K562 (cell line): Measurements from ENCODE around the gene PLCG2. TPM values are rescaled to one million over a fixed set of nuclear protein-coding genes. Genes with fewer than 3 reads are reported as not detected.
A peak's percentile ranks its signal among the peaks of the same experiment; 100 is the strongest.

Source experiments
- ATAC-seq: fragments of 200-7000 bp; cut with Tn5 transposase; 3 replicates; pipeline ENCODE4 v1.9.1; 2020; ENCODE audit warnings: moderate library complexity
- BruUV-seq: library from RNA; stranded (reverse); fragments of 400-500 nt; replicated peaks from 2 replicates; lab custom pipeline; 2021; lab: Mats Ljungman, UMichigan
- CTCF ChIA-PET: fragments of 300-600 bp; formaldehyde crosslinking; extraction: SDS; loops from one replicate; lab custom pipeline; 2021; ENCODE audit warnings: low intra/inter-chr PET ratio; lab: Yijun Ruan, JAX
- POLR2A ChIA-PET: fragments of 300-600, 350-650 bp; sonication (Branson Sonifier 250); formaldehyde crosslinking; extraction: SDS; loops from one replicate; lab custom pipeline; 2021; ENCODE audit warnings: antibody characterized with exemption, inconsistent platforms; lab: Yijun Ruan, JAX
- DNase-seq, 4 experiments: peaks; one replicate each; pipeline versions ENCODE4 v3.0.0 to v3.0.0-alpha.2; 2011 to 2018; ENCODE audit warnings: low spot score in 3 of 4, mixed read lengths in 3 of 4; ENCODE audit errors: extremely low read depth in 1 of 4
- FAIRE-seq: peaks from 2 replicates; lab custom pipeline; 2011; peaks lifted over from hg19 to GRCh38; lab: Jason Lieb, UNC
- H2AFZ ChIP-seq: 2 replicates; pipeline ENCODE4 v1.6.0; 2011; ENCODE audit warnings: low read depth, low read length, control low read depth, inconsistent platforms
- H3K27ac ChIP-seq: fragments of 200-600 bp; 3 replicates; pipeline ENCODE4 v1.8.0; 2011; ENCODE audit warnings: low read depth, mild to moderate bottlenecking, control low read depth, inconsistent platforms, low read length, moderate library complexity, mixed read lengths; ENCODE audit errors: extremely low read depth
- H3K27me3 ChIP-seq, 2 experiments: fragments of 300-600 bp in 1 of 2; 2 replicates in 1 of 2; 3 replicates in 1 of 2; pipeline versions ENCODE4 v1.6.0 to v1.8.0; 2011; ENCODE audit warnings: inconsistent platforms in 2 of 2, low read length in 2 of 2, mild to moderate bottlenecking in 1 of 2, mixed read lengths in 1 of 2, moderate library complexity in 1 of 2; ENCODE audit not compliant: control insufficient read depth in 2 of 2, insufficient read depth in 2 of 2
- H3K36me3 ChIP-seq: fragments of 300-600 bp; 3 replicates; pipeline ENCODE4 v1.8.0; 2011; ENCODE audit warnings: mild to moderate bottlenecking, low read length, inconsistent platforms; ENCODE audit not compliant: control insufficient read depth, insufficient read depth
- H3K4me1 ChIP-seq, 2 experiments: fragments of 200-600 bp in 1 of 2; replicated peaks in 1 of 2; 2 replicates in 1 of 2; 3 replicates in 1 of 2; pipeline versions ENCODE4 v1.5.1 to v1.8.0; 2011; ENCODE audit warnings: inconsistent platforms in 2 of 2, low read length in 2 of 2, mild to moderate bottlenecking in 1 of 2, mixed read lengths in 1 of 2, moderate library complexity in 1 of 2; ENCODE audit not compliant: control insufficient read depth in 2 of 2, insufficient read depth in 2 of 2
- H3K4me2 ChIP-seq: 2 replicates; pipeline ENCODE4 v1.6.1; 2011; ENCODE audit warnings: low read length, control low read depth, inconsistent platforms, mixed read lengths; ENCODE audit not compliant: insufficient read depth
- H3K4me3 ChIP-seq: fragments of 200-600 bp; sonication (generic), shearing (Covaris generic); 2 replicates; pipeline ENCODE4 v1.5.1; 2016; ENCODE audit warnings: control low read depth, inconsistent platforms
- H3K79me2 ChIP-seq: fragments of 200-600 bp; 3 replicates; pipeline ENCODE4 v1.8.0; 2011; ENCODE audit warnings: low read length, inconsistent platforms; ENCODE audit not compliant: control insufficient read depth, insufficient read depth
- H3K9ac ChIP-seq, 2 experiments: 2 replicates each; pipeline versions ENCODE4 v1.6.0 to v1.6.1; 2011; ENCODE audit warnings: low read depth in 2 of 2, low read length in 2 of 2, control low read depth in 1 of 2, inconsistent platforms in 1 of 2, mild to moderate bottlenecking in 1 of 2, mixed read lengths in 1 of 2; ENCODE audit not compliant: insufficient read depth in 1 of 2
- H3K9me1 ChIP-seq: one replicate; pipeline ENCODE4 v1.6.0; 2011; ENCODE audit warnings: inconsistent platforms, mild to moderate bottlenecking, low read length, moderate library complexity; ENCODE audit not compliant: control insufficient read depth, insufficient read depth
- H3K9me3 ChIP-seq: replicated peaks from 2 replicates; pipeline ENCODE4 v1.5.1; 2011; ENCODE audit warnings: low read depth, low read length, inconsistent platforms; ENCODE audit not compliant: control insufficient read depth, insufficient read depth
- H4K20me1 ChIP-seq: replicated peaks from 2 replicates; pipeline ENCODE4 v1.6.1; 2011; ENCODE audit warnings: low read length, inconsistent platforms, mixed read lengths; ENCODE audit not compliant: control insufficient read depth, insufficient read depth
- ADNP ChIP-seq: fragments of 200-800 bp; sonication (Bioruptor generic); IDR thresholded peaks from 2 replicates; pipeline ENCODE4 v1.6.1; 2016; ENCODE audit warnings: missing genetic modification characterization, missing compliant biosample characterization
- ATF3 ChIP-seq, 2 experiments: fragments of 450-650 bp in 1 of 2; sonication (generic) in 1 of 2; formaldehyde crosslinking in 1 of 2; IDR thresholded peaks in 1 of 2; conservative IDR thresholded peaks in 1 of 2; 2 replicates each; pipeline versions ENCODE4 v1.6.1 to v1.8.1; 2016 to 2023; ENCODE audit warnings: mild to moderate bottlenecking in 2 of 2, moderate library complexity in 2 of 2, inconsistent platforms in 1 of 2, missing genetic modification reagents in 1 of 2
- BCOR ChIP-seq: fragments of 450-650 bp; IDR thresholded peaks from 2 replicates; pipeline ENCODE4 v1.6.1; 2016
- BRD4 ChIP-seq: fragments of 200-600 bp; sonication (generic); IDR thresholded peaks from 2 replicates; pipeline ENCODE4 v1.6.1; 2017; ENCODE audit warnings: inconsistent platforms
- BRD9 ChIP-seq: fragments of 450-650 bp; IDR thresholded peaks from 2 replicates; pipeline ENCODE4 v1.6.1; 2018; ENCODE audit warnings: low read depth; ENCODE audit not compliant: partially characterized antibody
- CBX1 ChIP-seq: sonication (generic); IDR thresholded peaks from 2 replicates; pipeline ENCODE4 v1.6.1; 2016; ENCODE audit warnings: antibody characterized with exemption, low read depth, mild to moderate bottlenecking
- EHMT2 ChIP-seq: fragments of 450-650 bp; IDR thresholded peaks from 2 replicates; pipeline ENCODE4 v1.6.1; 2018; ENCODE audit warnings: antibody characterized with exemption
- ELF2 ChIP-seq: fragments of 250-450 bp; sonication (Bioruptor Pico); IDR thresholded peaks from 2 replicates; pipeline ENCODE4 v1.5.0; 2021; ENCODE audit warnings: mild to moderate bottlenecking
- ESRRB ChIP-seq: fragments of 250-450 bp; sonication (Bioruptor Pico); IDR thresholded peaks from 2 replicates; pipeline ENCODE4 v1.5.0; 2020; ENCODE audit warnings: mild to moderate bottlenecking, moderate library complexity, borderline replicate concordance
- HMGXB4 ChIP-seq: sonication (generic); formaldehyde crosslinking; IDR thresholded peaks from 2 replicates; pipeline ENCODE4 v1.8.1; 2023; ENCODE audit warnings: mild to moderate bottlenecking, missing genetic modification reagents
- IFI16 ChIP-seq: fragments of 250-450 bp; sonication (Bioruptor Pico); IDR thresholded peaks from 2 replicates; pipeline ENCODE4 v2.1.2; 2022; ENCODE audit warnings: mild to moderate bottlenecking, inconsistent platforms
- KDM1A ChIP-seq, 2 experiments: fragments of 450-650 bp; IDR thresholded peaks; 2 replicates each; pipeline ENCODE4 v1.6.1; 2016; ENCODE audit warnings: mild to moderate bottlenecking in 2 of 2
- MTA1 ChIP-seq: fragments of 450-650 bp; IDR thresholded peaks from 2 replicates; pipeline ENCODE4 v1.6.1; 2017; ENCODE audit warnings: borderline replicate concordance
- NFIX ChIP-seq: fragments of 250-450 bp; sonication (Bioruptor Pico); IDR thresholded peaks from 2 replicates; pipeline ENCODE4 v1.4.0; 2020; ENCODE audit warnings: low read depth, mild to moderate bottlenecking, moderate library complexity
- PHF20 ChIP-seq: fragments of 450-650 bp; IDR thresholded peaks from 2 replicates; pipeline ENCODE4 v1.6.1; 2018; ENCODE audit not compliant: partially characterized antibody
- PTBP1 ChIP-seq: fragments of 200-400 bp; formaldehyde crosslinking; IDR thresholded peaks from 2 replicates; pipeline ENCODE4 v1.6.1; 2017; ENCODE audit warnings: low read depth, low read length
- RBM25 ChIP-seq: fragments of 200-400 bp; formaldehyde crosslinking; IDR thresholded peaks from 2 replicates; pipeline ENCODE4 v1.6.1; 2018; ENCODE audit warnings: low read length, low read depth, moderate library complexity; ENCODE audit not compliant: severe bottlenecking
- SMARCA5 ChIP-seq: fragments of 450-650 bp; IDR thresholded peaks from 2 replicates; pipeline ENCODE4 v1.6.1; 2016
- ZC3H4 ChIP-seq: sonication (generic); formaldehyde crosslinking; IDR thresholded peaks from 2 replicates; pipeline ENCODE4 v1.9.0; 2021; ENCODE audit warnings: missing genetic modification reagents, borderline replicate concordance
- ZFP36 ChIP-seq: fragments of 150-350 bp; IDR thresholded peaks from 2 replicates; pipeline ENCODE4 v1.6.1; 2018; ENCODE audit warnings: low read length, low read depth; ENCODE audit not compliant: partially characterized antibody
- WGBS: fragments of 100-300 bp; shearing (Covaris generic); methylation state at CpG from one replicate; pipeline ENCODE4 v1.1.6; 2016; ENCODE audit warnings: low coverage, mixed read lengths; ENCODE audit not compliant: insufficient coverage; ENCODE audit errors: missing lambda C conversion rate; 5-methylcytosine and 5-hydroxymethylcytosine counted together
- in situ Hi-C: fragments of 300-500 bp; cut with MboI; formaldehyde crosslinking; loops from 4 replicates; pipeline ENCODE4 v1.15.0; 2018; ENCODE audit warnings: inconsistent platforms, mixed read lengths
- intact Hi-C: fragments of 100-400 bp; cut with micrococcal nuclease; formaldehyde crosslinking; loops from 2 replicates; pipeline ENCODE4 v1.14.2; 2022
- polyA plus RNA-seq, 8 experiments: library from polyadenylated mRNA; depleted of rRNA in 4 of 8; stranded (reverse) in 5 of 8; unstranded in 3 of 8; fragments of >200 nt; fragmentation: Nextera tagmentation in 2 of 8; fragmentation: Illumina TruSeq in 1 of 8; extraction: Ambion mirVana in 2 of 8; extraction: Trizol in 1 of 8; gene quantifications; 2 replicates each; pipeline versions ENCODE4 v1.2.1 to v1.2.3, GENCODE V29; 2011 to 2014; ENCODE audit warnings: inconsistent platforms in 1 of 8, missing spikeins in 1 of 8
- total RNA-seq, 7 experiments: library from RNA; depleted of rRNA in 6 of 7; stranded (reverse); fragments of >200 nt in 6 of 7; fragmentation: Illumina TruSeq in 2 of 7; extraction: Trizol in 2 of 7; gene quantifications; 2 replicates each; pipeline versions ENCODE4 v1.2.1 to v1.2.3, GENCODE V29; 2011 to 2021; ENCODE audit warnings: low replicate concordance in 1 of 7
- TF ChIP-seq, protein P1 (sequence below): fragments of 450-650 bp; formaldehyde crosslinking; IDR thresholded peaks from 2 replicates; pipeline ENCODE4 v1.4.0; 2020; ENCODE audit warnings: mild to moderate bottlenecking, moderate library complexity

Gene PLCG2
- total and polyA plus RNA-seq, 9 of the 15 experiments (the other 6 are each of a cell fraction or from before 2014, with no cell fraction given) = 0.94 to 7.1 (median 3.1) TPM

DNA sequence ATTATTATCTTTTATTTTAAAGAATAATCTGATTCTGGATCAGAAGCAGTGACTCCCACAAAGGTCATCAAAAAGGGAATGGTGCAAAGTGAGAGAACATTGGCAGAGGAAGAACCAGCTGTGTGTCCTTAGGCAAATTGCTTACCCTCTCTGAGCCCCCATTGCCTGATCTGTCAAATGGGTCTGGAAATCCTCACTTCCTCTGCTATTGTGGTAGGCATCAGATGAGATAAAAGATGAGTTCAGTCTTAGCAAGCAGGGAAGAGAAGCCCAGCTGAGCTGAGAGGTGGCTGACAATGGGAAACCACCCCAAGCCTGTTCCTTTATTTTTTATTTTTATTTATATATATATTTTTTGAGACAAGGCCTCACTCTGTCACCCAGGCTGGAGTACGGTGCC is 24.2 kb upstream of the PLCG2 start:
- no peak overlapping the region for H3K4me3 ChIP-seq
- no peaks in the 10 kb centered on the region for H3K36me3 ChIP-seq
- no peaks in the 10 kb centered on the region for H3K9me1 ChIP-seq
- ChIA-PET POLR2A (interaction anchor here (0.9 to 1.9 kb wide), 2 partner anchors 24 to 304 kb away, joined by 3 to 5 read pairs; partner anchors contain the start of gene PLCG2), CTCF (no interaction called here)
- DNase-seq = no peak
- WGBS = 100% methylated on average over 1 of the region's 1 CpG
- H2AFZ ChIP-seq = no peak overlapping the region
- no TSS peak for BruUV-seq
- intact Hi-C loops = loop anchor here (5.0 kb wide), 1 partner anchor 117 kb away; no protein-coding TSS in a partner anchor
- no peaks in the 10 kb centered on the region for H4K20me1 ChIP-seq
- in situ Hi-C loops = no loop called here
- no peaks in the 10 kb centered on the region for H3K27me3 ChIP-seq
- FAIRE-seq = no peak
- no peak overlapping the region for H3K9ac ChIP-seq
- H3K4me1 ChIP-seq = peaks cover 28 to 37% of the 10 kb centered on the region in 2 experiments
- H3K79me2 ChIP-seq = no peaks in the 10 kb centered on the region
- ATAC-seq = no peak
- no peaks in the 10 kb centered on the region for H3K9me3 ChIP-seq
- no peak overlapping the region for H3K4me2 ChIP-seq
- H3K27ac ChIP-seq = no peak overlapping the region
- TF ChIP-seq ELF2 (CRISPR knock-in tag) (no peak), EHMT2 (no peak), RBM25 (peak; percentile 100), CBX1 (peak; percentile 79; the same call in 1 of the 2 replicates), SMARCA5 (peak; percentile 72), PTBP1 (0 out of 2 replicates have a peak, but pooled peaks have one; percentile 60), KDM1A (IDR thresholded peaks at IDR 0.05) (peak; percentile 77 to 89), BRD4 (no peak), ADNP (peak; percentile 90), NFIX (CRISPR knock-in tag) (no peak), PHF20 (peak; percentile 39), BCOR (peak; percentile 98), ATF3 (IDR thresholded peaks at IDR 0.05) (no peak), ATF3 (CRISPR knock-in tag; conservative IDR thresholded peaks at IDR 0.05) (no peak), BRD9 (peak; percentile 75), IFI16 (CRISPR knock-in tag) (no peak), ESRRB (no peak), ZC3H4 (CRISPR knock-in tag) (no peak), HMGXB4 (CRISPR knock-in tag) (no peak), MTA1 (0 out of 2 replicates have a peak, but pooled peaks have one; percentile 26), ZFP36 (peak; percentile 94)
- TF ChIP-seq, protein P1, sequence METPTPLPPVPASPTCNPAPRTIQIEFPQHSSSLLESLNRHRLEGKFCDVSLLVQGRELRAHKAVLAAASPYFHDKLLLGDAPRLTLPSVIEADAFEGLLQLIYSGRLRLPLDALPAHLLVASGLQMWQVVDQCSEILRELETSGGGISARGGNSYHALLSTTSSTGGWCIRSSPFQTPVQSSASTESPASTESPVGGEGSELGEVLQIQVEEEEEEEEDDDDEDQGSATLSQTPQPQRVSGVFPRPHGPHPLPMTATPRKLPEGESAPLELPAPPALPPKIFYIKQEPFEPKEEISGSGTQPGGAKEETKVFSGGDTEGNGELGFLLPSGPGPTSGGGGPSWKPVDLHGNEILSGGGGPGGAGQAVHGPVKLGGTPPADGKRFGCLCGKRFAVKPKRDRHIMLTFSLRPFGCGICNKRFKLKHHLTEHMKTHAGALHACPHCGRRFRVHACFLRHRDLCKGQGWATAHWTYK (CRISPR knock-in tag) = no peak
